ENCODE data around the gene NME9.
A peak's percentile ranks its signal among the peaks of the same experiment; 100 is the strongest.

NME9 gene

DNA sequence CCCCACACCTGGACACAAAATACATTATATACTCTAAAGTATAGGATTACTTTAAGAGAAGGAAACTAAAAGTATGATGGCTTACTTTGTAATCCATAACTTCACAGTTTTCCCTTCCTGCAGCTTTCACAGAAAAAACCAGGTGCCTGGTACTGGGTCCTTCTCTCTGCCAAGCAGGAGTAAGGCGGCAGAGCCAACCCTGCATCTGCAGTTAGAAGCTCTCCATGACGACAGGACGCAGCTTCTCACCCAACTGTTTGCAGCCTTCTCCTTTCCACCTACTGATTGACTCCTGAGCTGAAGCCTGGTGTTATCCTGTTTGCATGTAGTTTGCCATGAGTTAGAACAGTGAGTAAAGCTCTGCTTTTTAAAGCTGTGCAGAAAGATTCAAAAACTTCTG is 25.4 kb upstream of the NME9 start:
- no peak overlapping the region for H3K4me3 ChIP-seq (ENCODE audit: low read length)
- DNase-seq (ENCODE audit: low read depth): no peak
- TF ChIP-seq, protein P1, sequence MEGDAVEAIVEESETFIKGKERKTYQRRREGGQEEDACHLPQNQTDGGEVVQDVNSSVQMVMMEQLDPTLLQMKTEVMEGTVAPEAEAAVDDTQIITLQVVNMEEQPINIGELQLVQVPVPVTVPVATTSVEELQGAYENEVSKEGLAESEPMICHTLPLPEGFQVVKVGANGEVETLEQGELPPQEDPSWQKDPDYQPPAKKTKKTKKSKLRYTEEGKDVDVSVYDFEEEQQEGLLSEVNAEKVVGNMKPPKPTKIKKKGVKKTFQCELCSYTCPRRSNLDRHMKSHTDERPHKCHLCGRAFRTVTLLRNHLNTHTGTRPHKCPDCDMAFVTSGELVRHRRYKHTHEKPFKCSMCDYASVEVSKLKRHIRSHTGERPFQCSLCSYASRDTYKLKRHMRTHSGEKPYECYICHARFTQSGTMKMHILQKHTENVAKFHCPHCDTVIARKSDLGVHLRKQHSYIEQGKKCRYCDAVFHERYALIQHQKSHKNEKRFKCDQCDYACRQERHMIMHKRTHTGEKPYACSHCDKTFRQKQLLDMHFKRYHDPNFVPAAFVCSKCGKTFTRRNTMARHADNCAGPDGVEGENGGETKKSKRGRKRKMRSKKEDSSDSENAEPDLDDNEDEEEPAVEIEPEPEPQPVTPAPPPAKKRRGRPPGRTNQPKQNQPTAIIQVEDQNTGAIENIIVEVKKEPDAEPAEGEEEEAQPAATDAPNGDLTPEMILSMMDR (conservative IDR thresholded peaks at IDR 0.05; ENCODE audit: low read length): no peak

DNA sequence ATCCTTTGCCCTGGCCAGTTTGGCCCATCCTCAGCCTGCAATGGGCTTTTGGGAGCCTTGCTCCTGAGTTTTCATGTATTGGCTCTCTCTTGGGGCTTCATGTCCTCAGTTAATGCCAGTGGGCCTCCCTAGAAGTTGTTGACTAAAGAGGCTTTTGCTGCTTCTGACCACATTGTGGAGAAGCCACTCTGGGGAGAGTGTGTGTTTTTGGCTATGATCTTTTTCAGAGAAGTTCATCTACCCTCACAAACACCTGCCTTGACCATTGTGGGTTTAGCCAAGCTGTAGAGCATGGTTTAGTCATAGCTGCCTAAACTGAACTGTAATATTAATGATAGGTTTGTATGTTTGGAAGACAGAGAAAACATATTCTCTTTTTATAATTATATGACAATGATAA is 24.7 kb upstream of the NME9 start:
- DNase-seq (ENCODE audit: low read depth): no peak
- TF ChIP-seq, protein P1 (conservative IDR thresholded peaks at IDR 0.05; ENCODE audit: low read length): no peak
- H3K4me3 ChIP-seq (ENCODE audit: low read length): no peak overlapping the region

DNA sequence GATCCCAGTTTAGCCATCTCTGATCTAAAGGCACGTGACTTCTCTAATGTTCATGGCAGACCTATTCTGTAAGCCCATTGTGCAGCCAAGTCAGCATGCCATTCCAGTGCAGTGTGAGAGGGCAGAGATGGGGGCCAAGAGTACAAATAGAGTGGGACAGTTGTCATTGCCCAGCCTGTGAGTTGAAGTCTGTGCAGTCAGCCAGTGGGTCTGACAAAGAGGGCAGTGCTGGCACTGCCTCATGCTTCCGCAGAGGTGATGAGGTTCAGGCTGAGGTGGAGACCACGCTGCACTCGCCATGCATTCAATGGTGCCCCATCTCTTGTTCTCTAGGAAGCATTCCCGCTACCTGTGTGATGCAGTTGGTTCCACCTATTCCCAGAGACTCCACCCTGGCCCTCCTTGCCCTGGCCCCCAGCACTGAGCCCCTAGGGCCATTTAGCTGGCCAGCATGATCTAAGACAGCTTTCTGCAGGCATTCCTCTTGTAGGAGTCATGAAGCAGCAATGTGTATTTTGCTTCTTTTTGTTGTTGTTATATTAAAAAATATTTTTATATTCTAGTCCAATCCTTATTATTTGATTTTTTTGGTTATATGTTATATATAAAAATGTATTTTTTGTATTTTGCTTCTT is 22.4 kb upstream of the NME9 start:
- no peak for DNase-seq (ENCODE audit: low read depth)
- H3K4me3 ChIP-seq (ENCODE audit: low read length): no peak overlapping the region
- TF ChIP-seq, protein P1 (conservative IDR thresholded peaks at IDR 0.05; ENCODE audit: low read length): no peak

DNA sequence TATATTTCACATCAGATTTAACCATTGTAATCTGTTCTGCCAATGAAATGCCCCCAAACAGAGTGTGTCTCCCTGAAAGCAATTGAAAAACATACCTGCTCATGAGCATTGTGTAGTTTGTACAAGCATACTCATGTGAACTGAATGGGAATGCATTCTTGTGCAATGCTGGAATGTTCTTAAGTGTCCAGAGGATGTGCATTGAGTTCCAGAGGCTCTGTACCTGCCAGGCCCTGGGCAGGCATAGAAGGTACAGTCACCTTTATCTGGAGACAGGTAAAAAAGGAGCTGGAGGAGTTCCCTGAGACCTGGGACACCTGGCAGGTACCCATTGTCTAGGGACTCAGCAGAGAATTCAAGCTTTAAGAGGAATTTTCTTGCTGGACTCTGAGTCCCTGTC is 21.5 kb upstream of the NME9 start:
- TF ChIP-seq, protein P1 (conservative IDR thresholded peaks at IDR 0.05; ENCODE audit: low read length): no peak
- no peak overlapping the region for H3K4me3 ChIP-seq (ENCODE audit: low read length)
- DNase-seq (ENCODE audit: low read depth): no peak

DNA sequence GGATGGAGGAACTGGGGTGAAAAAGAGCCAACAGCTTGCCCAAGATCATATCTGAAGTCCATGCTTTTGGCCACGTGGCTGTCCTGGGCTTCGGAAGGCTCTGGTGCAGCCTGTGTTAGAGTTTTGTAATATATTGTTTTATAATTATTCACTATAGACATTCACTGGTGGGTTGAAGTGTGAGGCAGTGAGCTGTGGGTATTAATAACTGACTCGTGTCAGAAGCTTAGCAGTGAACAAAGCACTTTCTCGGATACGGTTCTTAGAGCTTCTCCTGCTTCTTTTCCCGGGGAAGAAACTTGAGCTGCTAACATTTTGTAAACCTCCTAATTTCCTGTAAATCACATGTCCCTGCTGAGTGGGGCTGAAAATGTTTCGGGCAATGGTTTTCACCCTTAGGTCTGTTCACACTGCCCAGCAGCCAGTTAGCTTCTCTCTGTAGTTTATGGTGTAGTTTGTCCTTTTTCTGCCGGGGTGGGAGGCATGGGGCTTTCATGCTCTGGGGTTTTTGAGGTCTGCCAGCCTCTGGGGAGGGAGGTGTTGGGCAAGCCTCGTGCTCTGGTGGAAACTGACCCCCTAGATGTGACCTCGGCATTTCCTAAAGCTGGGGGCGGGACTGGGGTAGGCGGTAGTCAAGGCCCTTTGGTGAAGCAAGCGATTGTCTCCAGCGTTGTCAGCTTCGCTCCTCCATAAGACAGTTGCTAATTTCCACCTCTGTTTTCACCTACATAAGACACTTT is 20.4 kb upstream of the NME9 start:
- TF ChIP-seq, protein P1 (conservative IDR thresholded peaks at IDR 0.05; ENCODE audit: low read length): no peak
- DNase-seq (ENCODE audit: low read depth): peak; percentile 38
- H3K4me3 ChIP-seq (ENCODE audit: low read length): peak overlapping the region; percentile 80

DNA sequence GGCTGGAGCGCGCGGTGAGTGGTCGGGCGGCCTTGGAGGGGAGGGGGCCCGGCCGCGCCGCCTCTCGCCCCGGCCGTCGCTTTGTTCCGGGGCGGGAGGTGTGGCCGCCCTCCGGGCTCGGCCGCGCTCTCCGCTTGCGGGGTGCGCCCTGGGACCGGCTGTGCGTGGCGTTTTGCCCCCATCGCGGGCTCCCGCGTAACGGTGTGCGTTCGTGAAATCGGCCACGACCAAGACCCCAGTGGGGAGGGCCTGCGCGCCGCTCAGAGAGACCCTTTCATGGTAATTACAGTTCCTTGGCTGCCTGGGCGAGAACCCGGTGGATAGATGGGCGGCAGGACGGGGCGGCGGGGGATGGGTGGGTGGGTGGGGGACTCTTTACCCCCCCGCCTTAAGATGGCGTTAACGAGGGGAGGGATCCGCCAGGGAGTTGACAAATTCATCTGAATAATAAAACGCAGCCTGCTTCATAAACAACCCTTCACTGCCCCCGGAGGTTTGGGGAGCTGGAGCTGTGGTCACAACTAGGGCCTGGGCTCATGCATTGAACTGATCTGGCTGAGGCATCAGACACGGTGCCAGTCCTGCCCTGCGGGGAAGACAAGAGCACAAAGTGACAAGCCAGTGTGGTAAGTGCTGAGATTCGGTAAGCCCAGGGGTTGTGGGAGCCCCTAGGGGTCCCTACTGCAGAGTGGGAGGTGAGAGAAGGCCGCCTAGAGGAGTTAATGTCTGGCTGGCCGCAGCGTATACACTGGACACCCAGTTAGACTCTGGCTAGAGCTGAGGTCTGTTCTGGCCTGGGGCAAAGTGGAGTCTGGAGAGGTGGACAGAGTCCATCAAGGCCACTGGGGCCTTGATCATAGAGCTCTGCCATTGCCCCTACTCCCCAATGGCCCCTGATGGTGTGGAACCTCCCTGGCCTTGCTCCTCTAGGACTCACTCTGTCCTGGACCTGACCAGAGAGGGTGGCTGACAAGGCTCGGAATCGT is 19.4 kb upstream of the NME9 start:
- peak overlapping the region; percentile 80 for H3K4me3 ChIP-seq (ENCODE audit: low read length)
- TF ChIP-seq, protein P1 (conservative IDR thresholded peaks at IDR 0.05; ENCODE audit: low read length): 0 out of 2 replicates have a peak, but pooled peaks have one; percentile 10
- peak; percentile 37 for DNase-seq (ENCODE audit: low read depth)
